Urothelium cell line (cell line): ENCODE data around the gene ANKRD6.
"Not testable (repeated sequence)": the region's sequence is repeated elsewhere in the genome, so short reads cannot be mapped to it uniquely, and the experiment has no call there.

ENCODE experiments used
- DNase-seq: peaks from one replicate; pipeline ENCODE4 v3.0.0; 2011; ENCODE audit warnings: low spot score, mixed read lengths
- FAIRE-seq: peaks from 2 replicates; lab custom pipeline; 2011; peaks lifted over from hg19 to GRCh38; lab: Jason Lieb, UNC

ANKRD6 gene

DNA sequence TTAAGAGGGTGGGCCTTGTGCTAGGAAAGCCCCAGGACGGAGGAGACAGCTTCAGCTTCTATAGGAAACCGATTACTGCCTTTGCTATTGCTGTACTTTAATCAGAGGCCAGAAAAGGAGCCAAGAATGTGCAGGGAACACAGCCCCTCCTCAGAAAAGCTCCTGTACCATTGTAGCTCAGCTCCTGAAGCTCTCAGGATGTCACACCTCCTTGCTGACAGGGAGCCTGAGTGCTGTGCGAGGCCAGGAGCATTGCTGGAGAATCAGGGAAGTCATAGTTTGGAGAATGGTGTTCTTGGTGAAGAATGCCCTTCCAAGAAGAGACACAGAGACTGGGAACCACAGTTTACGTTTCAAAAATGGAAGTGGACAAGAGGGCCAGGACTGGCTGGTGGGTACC is 158.8 kb downstream of the ANKRD6 start:
- DNase-seq (no peak), FAIRE-seq (no peak)

DNA sequence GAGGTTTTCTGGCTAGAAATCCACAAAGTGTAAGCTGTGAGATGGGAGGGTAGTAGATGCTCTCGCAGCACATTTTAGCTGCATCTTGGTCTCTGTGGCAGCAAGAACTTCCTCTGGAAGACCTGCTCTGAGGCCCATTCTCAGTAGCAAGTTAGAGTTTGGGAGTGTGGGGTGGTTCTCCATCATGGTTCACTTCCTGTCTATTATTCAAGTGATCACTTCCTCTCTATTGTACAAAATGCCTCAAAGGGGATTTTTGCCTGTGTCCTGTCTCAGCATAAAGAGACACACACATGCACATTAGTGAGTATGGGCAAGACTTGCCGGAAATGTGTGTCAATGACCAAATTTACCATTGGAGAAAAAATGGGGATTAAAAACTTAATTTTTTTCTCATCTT is 163.1 kb downstream of the ANKRD6 start:
- no peak for FAIRE-seq
- no peak for DNase-seq

DNA sequence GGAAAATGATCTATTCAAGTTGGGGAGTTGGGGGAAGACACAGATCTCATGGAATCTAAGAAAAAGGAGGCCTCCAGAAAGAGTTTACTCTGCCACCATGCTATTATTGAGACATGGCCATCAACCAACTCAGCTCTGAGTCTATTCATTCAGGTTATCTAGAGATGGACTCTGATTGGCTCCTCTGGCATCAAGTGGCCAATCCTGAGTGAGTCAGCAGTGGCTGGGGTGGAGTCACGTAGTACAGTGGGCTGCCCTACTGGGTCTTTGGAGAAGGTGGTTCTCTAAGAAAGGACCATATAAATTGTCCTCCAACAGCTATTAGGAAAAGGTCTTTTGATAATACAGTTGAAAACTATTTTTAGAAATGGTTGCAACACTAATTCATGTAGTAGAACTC is 163.5 kb downstream of the ANKRD6 start:
- FAIRE-seq: no peak
- no peak for DNase-seq

DNA sequence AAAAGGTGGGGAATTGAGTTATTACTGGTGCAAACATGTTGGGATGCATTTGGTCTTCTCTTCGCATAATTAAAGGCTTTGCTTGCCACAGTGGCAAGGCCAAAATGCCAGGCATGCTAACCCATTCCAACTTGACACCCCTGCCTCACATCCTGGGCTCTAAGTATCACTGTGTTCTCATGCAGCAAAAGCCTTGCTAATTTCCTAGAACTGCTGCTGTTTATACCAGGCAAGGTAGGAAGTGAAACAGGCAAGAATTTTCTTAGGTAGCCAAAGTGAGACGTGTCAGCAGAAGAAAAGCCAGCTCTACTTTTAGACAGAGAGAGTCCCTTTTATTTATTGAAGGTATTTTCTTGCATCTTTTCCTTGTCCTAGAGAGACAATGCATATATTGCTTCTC is 164.4 kb downstream of the ANKRD6 start:
- DNase-seq (no peak), FAIRE-seq (no peak)

DNA sequence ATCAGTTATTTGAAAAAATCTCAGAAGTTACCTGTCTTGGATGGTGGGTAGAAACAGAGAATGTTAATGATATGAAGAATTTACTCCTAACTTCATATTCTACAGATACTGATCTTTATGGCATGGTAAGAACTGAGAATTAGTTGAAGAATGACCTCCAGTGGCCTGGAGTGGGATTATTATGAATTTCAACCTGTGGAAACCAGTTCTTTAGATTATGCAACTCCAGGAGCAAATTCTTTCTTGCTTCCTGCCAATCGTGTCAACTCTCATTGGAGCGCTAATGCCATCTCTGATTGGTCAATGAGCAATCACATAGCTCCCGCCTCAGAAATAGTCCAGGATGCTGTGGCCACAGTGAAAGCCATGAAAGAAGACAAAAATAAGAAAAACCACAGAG is 165.0 kb downstream of the ANKRD6 start:
- peak; percentile 12 for DNase-seq
- FAIRE-seq: no peak

DNA sequence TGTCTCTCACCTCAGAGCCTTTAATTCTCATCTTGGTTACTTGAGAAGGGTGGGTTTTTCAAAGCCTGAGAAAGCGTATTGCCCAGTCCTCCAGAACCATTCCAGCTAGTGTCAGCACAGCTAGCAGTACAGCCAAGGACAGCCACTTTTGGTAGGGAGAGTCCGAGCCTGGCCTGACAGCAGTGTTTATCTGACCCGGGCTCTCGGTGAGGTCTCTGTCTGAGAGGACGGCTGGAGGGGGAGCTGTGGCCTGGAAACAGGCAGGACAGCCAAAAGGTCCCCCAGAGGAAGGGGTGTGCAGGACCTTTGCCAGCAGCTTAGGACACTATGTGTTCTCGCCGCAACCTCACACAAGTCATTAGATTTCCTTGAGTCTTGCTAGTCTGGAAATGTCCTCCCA is 166.8 kb downstream of the ANKRD6 start:
- no peak for FAIRE-seq
- DNase-seq: no peak

DNA sequence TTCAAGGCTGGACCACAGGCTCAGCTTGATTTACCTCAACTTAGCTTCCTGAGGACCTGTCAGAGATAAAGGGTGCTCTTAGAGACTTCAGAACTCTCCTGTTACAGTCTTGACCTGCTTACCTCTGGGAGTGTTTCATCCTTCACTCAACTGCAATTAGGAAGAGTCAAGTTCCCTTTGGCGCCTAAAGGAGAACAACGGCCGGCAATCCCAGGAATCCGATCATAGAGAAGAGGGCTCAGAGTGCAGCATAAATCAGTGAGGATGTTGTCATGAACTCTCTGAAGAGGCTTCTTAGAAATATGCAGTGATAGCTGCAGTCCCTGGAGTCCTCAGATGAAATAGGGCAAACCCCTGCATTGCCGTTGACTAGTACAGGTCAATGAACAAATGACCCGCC is 169.2 kb downstream of the ANKRD6 start:
- DNase-seq: no peak
- FAIRE-seq: no peak

DNA sequence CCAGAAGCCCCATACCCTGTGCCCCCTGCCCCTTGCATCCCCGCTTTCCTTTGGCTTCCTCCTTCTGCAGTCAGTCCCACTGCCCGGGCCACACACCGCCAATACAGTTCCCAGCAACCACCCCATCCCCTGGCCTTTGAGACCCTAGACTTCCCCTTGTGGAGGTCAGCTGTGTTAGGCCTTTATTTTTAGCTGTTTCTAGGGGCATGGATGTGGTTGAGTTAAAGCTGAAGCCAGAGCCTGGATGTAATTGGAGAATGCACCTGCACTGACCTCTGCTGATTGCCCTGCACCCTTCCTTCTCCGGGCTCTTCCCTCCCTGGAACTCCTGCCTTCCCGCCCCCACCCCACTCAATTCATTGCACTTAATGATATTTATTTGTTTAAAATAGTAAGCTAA is 171.7 kb downstream of the ANKRD6 start:
- FAIRE-seq (no peak), DNase-seq (no peak)

DNA sequence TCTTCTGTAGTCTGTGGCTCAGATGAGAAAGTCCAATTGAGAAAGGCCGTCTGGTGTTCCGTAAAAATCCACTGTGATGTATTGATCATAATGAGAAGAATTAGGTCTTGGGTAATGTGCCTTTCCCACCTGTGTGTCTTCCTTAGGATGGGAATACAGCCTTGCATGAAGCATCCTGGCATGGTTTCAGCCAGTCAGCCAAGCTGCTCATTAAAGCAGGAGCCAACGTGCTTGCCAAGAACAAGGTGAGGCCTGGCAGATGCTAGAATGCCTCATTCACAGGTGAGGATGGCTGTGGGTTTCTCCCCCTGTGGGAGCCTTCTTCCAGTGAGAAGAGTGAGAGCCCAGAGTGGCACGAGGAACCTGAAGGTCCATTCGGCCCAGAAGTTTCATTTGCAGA is 172.9 kb downstream of the ANKRD6 start:
- DNase-seq: no peak
- FAIRE-seq: no peak

DNA sequence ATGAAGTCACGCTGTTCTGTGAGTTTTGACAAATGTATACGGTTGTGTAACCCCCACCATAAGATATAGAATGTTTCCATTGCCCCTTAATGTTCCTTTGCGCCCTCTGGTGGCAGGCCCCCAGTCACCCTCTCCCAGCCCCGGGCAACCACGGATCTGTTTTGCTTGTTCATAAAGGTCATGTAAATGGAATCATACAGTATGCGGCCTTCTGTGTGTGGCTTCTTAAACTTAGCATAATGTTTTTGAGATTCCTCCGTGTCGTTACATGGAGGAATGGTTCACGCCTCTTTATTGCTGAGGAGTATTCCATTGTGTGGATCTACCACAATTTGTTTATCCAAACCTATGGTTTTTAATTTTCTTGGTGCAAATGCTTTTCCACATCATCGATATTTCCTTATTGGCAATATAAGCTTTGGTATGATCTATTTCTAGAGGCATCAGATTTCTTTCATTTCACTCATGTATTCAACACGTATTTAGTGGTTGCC is 177.2 kb downstream of the ANKRD6 start:
- DNase-seq (peak; percentile 43), FAIRE-seq (no peak)

DNA sequence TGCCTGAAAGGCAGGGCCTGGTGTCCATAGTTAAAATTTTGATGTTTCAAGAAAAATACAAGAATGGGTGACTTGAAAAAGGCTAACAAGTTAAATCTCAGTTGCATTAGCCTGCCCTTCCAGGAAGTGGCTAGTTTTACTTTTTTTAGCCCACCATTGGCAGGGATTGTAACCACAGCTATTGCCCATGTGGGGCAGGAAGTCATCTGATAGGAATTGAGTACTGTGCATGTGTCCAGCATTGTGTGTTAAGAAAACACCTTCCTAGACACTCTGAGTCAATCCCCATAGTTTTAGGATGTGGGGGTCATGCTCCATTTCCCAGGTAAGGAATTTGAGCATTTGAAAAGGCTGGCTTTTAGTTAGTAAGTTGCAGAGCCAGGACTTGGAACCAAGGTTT is 178.7 kb downstream of the ANKRD6 start:
- DNase-seq: no peak
- FAIRE-seq: no peak

DNA sequence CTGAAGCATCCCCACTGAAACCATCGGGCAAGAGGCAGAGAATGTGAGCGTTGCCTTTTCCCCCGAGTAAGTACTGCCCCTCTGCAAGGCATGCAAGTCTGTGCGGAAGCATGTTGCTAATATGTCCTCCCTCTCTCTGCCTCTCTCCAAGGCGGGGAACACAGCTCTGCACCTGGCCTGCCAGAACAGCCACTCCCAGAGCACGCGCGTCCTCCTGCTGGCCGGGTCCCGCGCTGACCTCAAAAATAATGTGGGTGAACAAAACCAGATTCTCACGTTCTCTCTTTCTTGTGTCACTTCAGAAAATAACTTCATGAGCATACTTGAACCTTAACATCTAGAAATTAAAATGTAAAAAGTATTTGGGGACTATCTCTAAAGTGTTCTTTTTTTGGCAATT is 179.2 kb downstream of the ANKRD6 start:
- DNase-seq (no peak), FAIRE-seq (no peak)

DNA sequence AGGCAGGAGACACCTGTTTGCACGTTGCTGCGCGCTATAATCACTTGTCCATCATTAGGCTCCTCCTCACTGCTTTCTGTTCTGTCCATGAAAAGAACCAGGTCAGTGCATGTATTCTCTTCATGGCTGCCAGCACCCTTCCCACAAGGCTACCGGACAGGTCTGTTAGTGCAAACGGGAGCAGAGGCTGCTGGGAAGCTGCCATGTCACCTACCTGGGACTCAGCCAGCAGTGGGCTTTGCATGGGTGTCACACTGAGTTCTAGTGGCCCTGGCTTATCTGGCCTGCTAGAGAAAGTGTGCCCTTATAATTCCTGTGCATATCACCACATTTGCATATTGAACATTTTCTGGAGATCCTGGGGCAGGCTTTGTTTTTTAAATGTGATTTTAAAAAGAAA is 180.8 kb downstream of the ANKRD6 start:
- FAIRE-seq: no peak
- DNase-seq: no peak

DNA sequence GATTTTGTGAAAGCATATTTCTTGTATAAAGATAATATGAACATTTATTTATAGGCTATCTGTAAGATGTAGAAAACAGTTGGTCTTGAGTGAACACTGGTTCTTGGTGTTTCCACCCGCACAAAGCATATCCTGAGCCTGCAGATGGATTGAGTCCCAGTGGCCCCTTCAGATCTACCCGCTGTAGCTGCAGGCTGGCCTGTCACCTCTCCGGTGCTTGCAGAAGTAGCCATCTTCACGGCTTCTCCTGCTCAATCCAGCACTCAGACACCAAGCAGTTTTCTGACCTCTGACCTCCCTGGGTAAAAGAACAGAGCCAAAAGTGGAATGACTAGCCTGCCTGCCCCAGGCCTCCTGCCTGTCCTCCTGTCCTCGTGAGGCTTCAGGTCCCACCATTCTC is 182.9 kb downstream of the ANKRD6 start:
- FAIRE-seq (no peak), DNase-seq (no peak)

DNA sequence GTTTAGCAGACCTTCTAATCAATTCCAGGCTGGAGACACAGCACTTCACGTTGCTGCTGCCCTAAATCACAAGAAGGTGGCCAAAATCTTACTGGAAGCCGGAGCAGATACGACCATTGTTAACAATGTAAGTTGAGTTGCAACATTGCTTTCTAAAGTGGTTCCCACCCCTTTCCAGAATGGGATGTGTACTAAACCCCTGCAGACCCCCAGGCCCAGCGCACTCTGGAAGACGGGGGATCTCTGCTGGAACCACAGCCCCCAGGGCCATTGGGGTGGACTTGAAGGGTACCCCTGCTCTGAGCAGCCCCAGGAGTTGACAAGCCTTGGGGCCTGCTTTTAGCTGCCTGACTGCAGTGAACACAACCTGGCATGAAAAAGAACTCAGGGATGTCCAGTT is 183.6 kb downstream of the ANKRD6 start:
- FAIRE-seq (no peak), DNase-seq (no peak)

DNA sequence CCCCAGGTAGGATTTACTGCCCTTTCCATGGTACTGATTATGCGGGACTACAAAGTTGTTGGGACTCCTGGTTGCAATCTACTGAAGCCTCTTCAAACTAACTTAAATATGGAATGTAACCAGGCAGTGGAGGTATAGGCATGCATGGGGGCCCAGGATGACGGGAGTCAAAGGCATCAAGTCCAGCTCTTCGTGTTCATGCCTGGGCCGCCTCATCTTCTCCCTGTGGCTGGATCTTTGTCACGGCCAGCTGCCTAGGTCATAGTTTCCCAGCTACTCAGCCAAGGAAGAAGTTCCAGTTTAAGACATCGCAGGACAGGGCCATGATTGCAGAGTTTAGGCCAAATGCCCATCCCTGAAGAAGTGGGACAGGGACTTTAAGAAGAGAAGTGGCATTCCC is 185.1 kb downstream of the ANKRD6 start:
- no peak for DNase-seq
- no peak for FAIRE-seq

DNA sequence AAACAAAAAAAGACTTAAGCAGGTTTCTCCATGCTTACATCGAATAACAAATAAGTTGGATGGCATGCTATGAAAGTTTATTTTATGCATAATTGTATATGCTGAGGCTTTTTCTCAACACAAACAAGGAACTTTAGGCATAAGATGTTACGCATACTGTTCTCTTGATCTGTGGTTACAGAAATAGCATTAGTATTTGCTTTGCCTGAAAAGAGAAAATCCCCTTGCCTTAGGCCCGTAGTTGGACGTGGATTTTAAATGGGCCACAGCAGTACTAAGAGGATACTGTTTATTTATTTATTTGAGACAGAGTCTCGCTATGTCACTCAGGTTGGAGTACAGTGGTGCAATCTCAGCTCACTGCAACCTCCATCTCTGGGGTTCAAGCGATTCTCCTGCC is 186.6 kb downstream of the ANKRD6 start:
- FAIRE-seq (no peak), DNase-seq (no peak)

DNA sequence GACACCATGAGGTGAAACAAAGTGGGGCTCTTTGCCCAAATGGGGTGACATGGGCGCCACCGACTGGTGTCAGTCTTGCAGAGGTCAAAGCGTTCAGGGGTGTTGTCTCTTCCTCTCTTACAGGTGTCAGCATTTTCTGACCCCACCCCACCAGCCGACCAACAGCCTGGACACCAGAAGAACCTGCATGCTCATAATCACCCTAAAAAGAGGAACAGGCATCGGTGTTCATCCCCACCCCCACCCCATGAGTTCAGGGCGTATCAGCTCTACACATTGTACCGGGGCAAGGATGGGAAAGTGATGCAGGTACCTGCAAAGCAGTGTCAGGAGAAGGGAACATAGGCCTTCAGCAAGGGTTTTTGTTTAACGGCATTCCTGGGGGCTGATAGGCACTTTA is 190.8 kb downstream of the ANKRD6 start:
- FAIRE-seq: no peak

DNA sequence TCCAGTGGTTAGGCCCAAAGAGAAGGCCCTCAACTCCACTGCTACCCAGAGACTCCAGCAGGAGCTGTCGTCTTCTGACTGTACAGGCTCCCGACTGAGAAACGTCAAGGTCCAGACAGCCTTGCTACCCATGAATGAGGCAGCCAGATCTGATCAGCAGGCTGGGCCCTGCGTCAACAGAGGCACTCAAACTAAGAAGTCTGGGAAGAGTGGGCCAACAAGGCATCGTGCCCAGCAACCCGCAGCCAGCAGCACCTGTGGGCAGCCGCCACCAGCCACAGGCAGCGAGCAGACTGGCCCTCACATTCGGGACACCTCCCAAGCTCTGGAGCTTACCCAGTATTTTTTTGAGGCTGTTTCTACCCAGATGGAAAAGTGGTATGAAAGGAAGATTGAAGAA is 197.5 kb downstream of the ANKRD6 start:
- no peak for DNase-seq
- FAIRE-seq: no peak

More for the DNA sequence above, 190.8 kb downstream of the ANKRD6 start:
- no peak for DNase-seq

DNA sequence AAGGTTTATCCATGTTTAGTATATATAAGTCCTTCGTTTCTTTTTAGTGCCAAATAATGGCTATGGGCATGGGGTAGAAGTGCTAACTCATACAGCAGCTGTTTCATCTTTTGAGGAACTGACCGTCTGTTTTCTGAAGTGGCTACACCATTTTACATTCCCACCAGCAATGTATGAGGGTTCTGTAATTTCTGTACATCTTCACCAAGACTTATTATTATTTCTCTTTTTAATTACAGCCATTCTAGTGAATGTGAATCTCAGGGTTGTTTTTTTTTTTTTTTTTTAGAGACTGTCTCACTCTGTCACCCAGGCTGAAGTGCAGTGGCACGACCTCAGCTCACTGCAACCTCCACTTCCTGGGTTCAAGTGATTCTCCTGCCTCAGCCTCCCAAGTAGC is 203.5 kb downstream of the ANKRD6 start:
- not testable (repeated sequence) for DNase-seq, FAIRE-seq

DNA sequence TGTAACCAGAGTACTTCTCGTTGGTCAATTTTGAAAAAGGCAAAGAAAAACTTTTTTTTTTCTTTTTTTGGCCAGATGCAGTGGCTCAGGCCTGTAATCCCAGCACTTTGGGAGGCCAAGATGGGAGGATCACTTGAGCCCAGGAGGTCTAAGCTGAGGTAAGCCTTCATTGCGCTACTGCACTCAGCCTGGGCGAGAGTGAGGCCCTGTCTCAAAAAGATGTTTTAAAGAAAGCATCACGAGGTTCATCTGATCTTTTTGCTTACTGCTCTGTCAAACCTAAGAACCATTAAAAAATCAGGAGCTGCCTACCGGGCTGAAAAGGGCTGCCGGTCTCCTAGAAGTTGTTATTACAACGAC is 205.0 kb downstream of the ANKRD6 start:
- DNase-seq (no peak), FAIRE-seq (no peak)

DNA sequence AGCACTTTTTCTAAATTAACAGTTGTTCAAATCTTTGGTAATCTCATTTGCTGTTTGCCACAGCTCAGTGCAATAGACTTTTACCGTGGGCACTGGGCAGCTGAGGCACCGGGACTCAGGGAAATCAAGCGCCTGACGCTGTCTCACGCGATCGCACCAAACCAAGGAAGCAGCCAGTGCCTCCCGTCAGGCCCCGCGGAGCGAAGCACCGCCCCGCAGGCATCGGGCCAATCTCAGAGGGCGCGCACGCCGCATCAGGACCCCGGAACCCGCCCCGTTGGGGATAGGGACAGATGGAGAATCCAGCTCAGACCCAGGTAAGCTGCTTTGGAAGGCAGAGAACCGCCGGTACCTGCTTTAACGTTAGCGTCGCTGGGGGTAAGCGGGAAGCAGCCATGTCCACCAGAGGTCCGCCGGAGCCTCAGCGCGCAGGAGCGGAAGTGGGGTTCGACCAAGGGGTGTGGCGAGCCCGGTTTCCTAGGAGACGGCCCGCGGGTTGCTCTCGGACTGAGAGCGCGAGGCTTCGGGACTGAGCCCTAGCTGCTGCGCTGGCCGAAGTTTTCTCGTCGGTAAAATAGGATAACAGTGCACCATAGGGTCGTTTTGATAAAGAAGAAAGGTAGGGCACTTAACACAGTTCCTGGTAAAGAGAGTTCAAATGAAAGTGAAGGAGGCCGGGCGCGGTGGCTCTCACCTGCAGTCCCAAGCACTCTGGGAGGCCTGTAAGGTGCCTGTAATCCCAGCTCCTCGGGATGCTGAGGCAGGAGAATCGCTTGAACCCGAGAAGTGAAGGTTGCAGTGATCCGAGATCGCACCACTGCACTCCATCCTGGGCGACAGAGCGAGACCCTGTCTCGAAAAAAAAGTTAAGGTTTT is 205.6 kb downstream of the ANKRD6 start, which contains the start of gene LYRM2:
Gene LYRM2, minus strand, starts transcription at position 428 of the 876 bp plus-strand sequence. Its CDS starts 31 bp downstream, at position 397.
- DNase-seq (peak; percentile 92), FAIRE-seq (no peak)

DNA sequence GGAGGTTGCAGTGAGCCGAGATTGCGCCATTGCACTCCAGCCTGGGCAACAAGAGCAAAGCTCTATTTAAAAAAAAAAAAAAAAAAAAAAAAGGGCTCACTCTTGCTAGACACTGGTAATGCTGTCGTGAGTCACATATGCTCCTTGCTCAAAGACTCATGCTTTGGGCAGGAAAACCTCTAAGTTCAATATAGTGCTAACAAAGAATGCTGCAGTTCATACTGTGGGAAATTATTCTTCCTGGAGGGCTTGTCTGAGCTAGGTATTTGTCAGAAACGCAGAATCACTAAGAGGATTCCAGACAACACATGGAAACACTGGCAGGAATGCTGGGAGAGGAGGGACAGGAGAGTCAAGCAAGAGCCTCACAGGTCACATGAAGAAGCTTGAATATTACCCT is 207.9 kb downstream of the ANKRD6 start:
- DNase-seq: no peak
- FAIRE-seq: no peak
